HG03025 (cell line): Measurements from ENCODE around the gene PLD4.
"Not testable (repeated sequence)": the region's sequence is repeated elsewhere in the genome, so short reads cannot be mapped to it uniquely, and the experiment has no call there.

Experiments used
- ATAC-seq: cut with Tn5 transposase; IDR thresholded peaks from one replicate; pipeline ENCODE4 v1.9.1; 2021; ENCODE audit warnings: mild to moderate bottlenecking, moderate library complexity; ENCODE audit not compliant: unreplicated experiment, low FRiP score

The PLD4 gene

DNA sequence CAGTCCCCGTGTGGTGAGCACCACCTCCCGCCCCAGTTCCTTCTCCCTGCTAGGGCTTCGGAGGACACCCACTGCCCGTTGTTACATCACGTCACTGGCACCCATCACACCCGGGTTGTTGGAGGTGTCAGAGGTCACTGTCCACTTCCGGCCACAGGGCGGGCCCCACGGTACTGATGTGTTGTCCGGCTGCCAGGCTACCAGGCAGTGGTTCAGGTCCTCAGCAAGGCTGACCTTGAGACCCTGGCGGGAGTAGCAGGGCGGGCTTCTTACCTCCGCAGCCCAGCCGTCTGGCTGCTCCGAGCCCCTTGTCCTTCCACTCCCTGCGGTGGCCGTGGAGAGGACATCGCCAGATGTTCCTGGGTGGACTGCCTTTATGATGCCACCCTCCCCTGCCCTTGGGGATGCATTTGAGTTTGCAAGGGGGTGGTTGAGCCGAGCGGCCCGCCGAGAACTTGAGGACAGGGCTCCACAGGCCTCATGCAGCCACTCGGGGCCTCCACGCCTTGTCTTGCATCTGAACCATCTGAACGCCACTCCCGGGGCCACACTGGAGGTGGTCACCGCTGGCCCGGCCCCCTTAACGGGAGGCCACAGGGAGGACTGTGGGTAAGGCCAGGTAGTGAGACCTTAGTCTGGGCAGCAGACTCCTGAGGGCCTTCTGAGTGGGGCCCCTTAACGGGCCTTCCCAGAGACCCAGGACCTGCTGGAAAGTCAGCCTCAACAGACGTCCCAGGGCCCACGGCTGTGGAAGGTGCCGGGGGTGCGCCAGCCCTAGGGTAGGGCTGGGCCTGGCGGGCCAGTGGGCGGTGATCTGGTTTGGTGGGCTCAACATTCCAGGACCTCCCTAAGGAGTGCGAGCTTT is 27.1 kb upstream of the PLD4 start:
- no peak for ATAC-seq

DNA sequence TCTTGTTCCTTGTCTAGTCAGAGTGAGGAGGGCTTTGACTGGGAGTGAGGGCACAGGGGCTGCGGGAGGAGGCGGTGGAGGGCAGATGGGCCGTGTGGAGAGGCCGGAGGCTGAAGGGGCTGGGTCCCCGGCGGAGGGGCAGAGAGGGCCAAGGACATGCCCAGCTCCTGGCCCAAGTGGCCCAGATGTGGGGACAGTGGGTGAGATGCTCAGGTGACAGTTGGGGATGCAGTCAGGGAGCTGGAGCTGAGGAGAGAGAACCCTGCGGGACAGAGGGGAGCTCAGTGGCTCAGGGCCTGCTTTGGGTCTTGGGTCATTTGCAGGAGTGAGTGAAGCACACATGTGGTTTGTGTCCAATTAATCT is 26.5 kb upstream of the PLD4 start:
- ATAC-seq = no peak

DNA sequence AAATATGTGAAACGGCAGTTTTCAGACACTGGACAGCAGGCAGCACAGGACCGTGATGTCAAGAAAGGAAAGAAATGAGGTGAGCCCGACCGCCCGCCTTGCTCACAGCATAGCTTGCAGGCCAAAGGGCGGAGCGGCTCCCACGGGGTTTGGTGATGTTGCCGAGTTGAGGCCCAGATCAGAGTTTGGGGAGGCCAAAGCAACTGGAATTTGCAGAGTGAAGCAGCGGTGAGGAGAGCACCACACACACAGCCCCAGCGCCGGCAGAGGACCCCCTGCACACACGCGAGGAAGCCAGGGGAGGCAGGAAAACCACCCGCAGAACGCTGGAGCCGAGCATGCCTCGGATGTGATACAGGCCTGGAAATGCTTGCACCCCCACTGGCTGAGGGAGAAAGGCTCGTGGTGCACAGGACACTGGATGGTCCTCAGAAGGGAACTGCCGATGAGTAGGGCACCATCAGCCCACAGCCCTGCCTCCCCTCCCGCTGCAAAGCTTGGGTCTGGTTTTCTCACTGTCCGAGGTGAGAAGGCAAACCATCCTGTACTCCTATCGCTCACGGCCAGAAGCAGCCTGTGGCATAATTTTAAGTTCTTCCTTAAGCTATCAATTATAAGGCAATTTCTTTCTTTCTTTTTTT is 25.7 kb upstream of the PLD4 start:
- no peak for ATAC-seq

DNA sequence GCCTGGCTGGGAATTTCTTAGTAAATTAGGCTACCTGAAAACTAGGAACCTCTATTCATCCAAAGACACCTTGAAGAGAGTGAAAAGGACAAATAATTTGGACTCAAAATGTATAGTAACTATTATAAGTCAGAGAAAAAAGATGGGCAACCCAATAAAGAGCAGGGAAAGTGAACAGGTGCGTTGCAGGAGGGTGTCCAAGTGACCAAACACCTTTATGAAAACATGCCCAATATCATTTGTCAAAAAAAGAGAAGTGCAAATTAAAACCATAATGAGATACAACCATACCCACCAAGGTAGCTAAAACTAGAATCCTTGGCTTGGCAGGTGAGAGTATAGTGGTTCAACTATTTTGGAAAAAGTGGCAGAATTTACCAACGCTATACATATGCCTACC is 24.9 kb upstream of the PLD4 start:
- no peak for ATAC-seq

DNA sequence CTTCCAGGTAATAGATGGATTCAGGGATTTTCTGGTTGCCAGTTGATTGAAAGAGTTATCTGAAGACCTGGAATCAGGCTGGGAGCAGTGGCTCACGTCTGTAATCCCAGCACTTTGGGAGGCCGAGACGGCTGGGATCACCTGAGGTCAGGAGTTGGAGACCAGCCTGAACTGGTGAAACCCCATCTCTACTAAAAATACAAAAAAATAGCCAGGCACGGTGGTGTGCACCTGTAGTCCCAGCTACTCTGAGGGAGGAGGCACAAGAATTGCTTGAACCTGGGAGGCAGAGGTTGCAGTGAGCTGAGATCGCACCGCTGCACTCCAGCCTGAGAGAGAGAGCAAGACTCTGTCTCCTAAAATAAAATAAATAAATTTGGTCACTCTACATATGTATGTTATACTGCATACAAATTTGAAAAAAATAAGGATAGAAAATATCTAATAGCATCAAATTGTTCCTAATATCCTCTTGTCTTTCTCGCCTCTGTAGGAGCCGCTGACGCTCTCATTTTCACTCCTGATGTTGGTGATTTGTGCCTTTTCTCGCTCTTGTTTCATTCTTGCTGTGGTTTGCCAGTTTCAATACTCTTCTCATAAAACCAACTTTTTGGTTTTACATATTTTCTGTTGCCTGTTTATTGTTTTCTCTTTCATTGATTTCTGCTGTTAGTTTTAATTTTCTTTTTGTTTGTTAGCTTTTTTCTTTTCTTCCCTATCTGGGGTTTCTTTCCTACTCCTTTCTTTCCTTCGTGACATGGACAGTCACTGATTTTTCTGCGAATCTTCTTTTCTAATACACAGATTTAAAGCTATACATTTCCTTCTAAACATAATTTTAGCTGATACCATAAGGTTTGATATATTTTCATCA is 23.8 kb upstream of the PLD4 start:
- ATAC-seq = no peak

DNA sequence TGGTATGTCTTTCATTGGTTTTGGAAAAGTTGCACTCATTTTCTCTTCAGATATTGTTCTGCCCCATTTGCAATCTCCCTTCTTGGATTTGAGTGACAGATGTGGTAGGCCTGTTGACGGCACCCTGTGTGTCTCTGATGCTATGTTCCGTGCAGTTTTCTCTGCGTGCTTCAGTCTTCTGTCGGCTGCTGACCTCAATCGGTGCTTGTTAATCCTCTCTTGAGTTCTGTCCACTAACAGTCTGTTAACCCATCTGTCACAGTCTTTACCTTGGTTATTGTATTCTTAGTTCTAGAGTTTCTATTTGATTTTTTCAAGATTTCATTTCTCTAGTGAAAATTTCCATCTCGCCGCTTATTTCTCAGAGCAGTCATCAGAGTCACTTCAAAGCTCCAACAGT is 20.7 kb upstream of the PLD4 start:
- ATAC-seq = no peak

DNA sequence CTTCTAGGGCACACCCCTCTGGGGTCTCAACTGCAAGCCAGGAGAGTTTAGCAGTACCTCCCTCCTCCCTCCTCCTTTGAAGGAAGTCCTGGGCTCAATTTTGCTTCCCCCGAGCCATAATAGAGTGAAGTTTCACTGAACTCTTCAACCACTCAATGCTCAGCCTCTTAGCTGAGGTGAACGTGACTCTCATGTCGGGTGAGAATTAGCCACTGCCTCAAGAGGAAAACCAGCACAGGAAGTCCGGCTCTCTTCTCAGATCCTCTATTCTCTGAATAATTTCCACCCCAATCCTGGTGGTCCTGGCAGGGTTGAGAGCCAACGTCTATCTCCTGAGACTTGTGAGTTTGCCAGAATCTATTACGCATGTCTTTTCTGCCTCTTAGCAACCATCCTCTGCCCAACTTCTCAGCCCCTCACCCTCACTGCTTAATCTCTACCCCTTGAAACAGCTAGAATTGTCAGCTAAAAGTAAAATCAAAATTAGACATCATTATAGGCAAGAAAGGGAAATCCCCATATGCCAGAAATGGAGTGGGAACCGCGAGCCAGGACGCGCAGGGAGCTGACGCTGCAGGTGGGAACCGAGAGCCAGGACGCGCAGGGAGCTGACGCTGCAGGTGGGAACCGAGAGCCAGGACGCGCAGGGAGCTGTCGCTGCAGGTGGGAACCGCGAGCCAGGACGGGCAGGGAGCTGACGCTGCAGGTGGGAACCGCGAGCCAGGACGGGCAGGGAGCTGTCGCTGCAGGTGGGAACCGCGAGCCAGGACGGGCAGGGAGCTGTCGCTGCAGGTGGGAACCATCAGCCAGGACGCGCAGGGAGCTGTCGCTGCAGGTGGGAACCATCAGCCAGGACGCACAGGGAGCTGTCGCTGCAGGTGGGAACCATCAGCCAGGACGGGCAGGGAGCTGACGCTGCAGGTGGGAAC is 19.8 kb upstream of the PLD4 start:
- ATAC-seq = not testable (repeated sequence)

DNA sequence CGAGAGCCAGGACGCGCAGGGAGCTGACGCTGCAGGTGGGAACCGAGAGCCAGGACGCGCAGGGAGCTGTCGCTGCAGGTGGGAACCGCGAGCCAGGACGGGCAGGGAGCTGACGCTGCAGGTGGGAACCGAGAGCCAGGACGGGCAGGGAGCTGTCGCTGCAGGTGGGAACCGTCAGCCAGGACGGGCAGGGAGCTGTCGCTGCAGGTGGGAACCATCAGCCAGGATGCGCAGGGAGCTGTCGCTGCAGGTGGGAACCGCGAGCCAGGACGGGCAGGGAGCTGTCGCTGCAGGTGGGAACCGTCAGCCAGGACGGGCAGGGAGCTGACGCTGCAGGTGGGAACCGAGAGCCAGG is 19.1 kb upstream of the PLD4 start:
- not testable (repeated sequence) for ATAC-seq

DNA sequence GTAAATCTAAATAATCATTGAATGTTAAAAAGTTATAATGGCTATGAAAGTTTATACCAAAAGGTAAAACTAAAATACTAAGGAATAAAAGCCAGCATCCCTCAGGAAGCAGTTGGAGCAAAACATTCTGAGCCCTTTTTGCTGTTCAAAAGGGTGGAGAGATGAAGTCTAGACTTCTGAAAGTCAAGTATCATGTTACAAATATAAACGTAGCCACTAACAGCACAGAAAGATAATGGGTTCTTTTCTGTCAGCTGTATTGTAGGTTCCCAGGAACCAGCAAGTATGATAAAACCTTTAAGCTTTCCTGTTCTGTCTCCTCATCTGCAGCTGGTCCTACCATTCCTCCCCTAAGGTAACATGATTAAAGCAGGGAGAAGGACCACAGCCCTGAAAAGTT is 16.4 kb upstream of the PLD4 start:
- no peak for ATAC-seq

DNA sequence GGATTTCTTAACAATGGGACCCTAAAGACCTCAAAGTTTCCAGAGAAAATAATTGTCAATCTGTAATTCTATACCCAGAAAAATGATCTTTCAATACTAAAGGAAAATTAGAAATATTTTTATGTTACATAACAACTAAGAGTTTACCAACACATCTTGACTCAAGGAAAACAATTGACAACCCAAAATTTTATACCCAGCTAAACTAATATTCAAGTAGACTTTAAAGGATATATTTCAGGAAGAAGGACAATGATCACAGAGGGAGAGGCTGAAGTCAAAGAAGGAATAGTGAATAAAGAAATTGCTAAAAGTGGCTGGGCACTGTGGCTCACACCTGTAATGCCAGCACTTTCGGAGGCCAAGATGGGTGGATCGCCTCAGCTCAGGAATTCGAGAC is 12.6 kb upstream of the PLD4 start:
- no peak for ATAC-seq

DNA sequence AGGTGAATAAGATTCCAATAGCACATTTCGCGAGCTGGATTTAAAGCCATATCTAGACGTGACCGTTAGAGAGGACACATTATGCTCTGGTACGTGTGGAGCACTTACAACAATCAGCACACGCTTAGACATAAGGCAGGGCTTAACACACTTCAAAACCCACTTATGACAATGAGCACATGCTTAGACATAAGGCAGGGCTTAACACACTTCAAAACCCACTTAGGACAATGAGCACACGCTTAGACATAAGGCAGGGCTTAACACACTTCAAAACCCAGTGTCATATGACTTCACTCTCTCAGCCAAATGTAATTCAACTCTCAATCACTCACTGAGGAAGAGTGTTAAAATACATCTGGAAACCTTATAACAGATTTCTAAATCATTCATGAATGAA is 11.2 kb upstream of the PLD4 start:
- ATAC-seq = no peak

DNA sequence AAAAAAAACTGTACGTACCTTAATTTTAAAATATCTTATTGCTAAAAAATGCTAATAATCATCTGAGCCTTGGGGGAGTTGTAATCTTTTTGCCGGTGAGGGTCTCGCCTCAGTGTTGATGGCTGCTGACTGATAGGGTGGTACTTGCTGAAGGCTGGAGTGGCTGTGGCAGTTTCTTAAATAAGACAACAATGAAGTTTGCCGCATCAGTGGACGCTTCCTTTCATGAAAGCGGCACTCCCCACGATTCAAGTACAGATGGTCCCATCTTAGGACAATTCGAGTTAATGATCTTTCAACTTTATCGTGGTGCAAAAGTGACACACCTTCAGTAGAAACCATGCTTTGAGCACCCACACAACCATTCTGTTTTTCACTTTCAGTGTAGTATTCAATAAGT is 7.6 kb upstream of the PLD4 start:
- ATAC-seq = no peak

DNA sequence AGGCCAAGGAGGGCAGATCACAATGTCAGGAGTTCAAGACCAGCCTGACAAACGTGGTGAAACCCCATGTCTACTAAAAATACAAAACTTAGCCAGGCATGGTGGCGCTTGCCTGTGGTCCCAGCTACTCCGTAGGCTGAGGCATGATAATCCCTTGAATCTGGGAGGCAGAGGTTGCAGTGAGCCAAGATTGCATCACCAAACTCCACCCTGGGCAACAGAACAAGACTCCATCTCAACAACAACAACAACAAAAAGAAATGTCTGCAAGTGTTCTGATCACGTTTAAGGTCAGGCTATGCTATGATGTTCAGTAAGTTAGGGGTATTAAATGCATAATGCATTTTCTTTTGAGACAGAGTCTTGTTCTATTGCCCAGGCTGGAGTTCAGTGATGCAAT is 6.7 kb upstream of the PLD4 start:
- no peak for ATAC-seq

DNA sequence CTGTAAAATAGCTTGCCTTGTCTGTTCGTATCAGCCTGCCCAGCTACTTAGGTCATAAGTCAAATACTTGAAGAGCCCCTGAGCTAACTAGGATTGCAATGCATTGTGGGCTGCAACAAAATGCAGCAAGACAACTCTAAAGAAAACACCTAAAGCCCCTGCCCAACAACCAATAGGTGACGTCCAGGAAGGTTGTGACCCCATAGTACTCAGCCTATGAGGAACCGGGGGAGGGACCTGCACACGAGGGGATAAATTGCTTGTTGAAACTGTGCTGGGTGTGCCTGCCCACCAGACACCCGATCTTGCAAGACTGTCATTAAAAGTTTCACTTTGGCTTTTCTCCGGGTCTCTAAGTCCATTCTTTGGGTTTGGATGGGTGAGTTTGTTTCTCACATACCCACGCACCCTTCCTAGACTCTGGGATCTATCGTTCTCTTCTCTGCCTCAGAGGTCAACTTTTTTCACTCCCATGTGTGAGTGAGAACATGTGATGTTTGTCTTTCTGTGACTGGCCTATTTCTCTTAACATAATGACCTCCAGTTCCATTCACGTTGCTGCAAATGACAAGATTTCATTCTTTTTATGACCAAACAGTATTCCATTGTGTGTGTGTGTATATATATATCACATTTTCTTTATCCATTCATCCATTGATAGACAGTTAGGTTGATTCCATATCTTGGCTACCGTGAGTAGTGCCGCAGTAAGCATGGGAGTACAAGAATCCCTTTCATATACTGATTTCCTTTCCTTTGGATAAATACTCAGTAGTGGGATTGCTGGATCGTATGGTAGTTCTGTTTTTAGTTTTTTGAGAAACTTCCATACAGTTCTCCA is 5.3 kb upstream of the PLD4 start:
- not testable (repeated sequence) for ATAC-seq

DNA sequence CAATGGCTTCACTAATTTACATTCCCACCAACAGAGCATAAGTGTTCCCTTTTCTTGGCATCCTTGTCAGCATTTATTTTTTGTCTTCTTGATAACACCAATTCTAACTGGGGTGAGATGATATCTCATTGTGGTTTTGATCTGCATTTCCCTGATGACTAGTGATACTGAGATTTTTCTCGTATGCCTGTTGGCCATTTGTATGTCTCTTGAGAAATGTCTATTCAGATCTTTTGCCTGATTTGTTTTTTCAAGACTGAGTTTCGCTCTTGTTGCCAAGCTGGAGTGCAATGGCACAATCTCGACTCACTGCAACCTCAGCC is 4.7 kb upstream of the PLD4 start:
- no peak for ATAC-seq

DNA sequence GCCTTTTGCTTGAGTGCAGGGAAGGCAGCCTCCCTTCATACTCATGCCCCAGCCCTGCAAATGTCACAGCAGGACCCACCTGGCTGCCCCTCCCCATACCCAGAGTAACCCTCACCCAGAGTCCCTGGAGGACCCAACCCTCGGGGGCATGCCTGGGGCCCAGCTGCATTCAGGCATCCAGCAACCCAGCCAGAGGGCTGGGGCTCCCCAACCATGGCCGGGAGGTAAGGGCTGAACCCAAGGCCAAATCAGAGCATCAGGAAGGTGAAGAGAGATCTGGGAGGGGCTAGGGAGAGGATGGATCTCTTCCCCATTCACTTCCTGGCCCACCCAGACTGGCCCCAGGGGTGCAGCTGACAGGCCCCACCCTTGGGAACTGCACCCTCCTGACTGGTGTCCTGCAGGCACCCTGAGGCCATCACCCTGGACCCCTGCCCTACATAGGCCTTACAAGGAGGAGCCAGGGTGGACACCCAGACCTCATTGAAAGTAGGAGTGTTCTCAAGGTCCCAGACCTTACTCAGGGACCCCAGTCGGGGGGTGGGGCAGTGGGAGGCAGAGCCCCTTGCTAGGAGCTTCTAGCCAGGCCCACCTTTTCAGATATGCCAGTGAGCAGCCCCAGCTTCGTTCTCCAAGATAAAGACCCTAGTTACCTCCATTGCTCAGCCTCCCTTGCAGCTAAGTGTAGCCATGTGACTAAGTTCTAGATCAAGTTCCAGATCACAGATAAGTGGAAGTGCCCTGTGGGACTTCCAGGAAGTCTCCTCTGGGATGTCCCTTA is 849 bp upstream of the PLD4 start:
- no peak for ATAC-seq

DNA sequence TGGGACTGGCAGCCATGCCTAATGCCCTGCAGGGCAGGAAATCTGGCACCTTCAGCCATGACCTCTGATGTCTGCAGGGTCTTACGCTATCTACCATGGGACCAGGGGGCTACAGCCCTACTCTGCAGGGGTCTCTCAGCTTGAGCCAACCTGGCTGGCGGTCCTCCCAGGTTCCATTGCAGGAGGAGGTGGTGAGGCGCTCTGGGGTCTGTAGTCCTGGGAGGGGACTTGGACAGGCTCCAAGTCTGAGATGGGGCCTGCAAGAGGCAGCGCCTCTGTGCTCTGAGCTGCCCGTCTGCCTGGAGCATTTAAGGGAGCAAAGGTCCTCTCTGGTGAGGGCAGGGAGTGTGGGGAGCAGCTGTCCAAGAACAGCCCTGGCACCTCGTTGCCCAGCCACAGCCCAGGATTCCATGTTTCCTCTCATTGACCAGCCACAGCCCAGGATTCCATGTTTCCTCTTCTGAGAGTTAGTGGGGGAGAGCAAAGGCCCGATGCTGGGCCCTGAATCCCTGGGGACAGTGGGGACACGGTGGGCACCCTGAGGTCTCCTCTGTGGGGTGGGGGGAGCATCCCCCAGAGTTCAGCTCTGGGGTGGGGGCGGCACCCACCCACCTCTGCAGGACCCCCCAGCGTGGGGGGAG is 655 bp downstream of the PLD4 start:
- no peak for ATAC-seq

DNA sequence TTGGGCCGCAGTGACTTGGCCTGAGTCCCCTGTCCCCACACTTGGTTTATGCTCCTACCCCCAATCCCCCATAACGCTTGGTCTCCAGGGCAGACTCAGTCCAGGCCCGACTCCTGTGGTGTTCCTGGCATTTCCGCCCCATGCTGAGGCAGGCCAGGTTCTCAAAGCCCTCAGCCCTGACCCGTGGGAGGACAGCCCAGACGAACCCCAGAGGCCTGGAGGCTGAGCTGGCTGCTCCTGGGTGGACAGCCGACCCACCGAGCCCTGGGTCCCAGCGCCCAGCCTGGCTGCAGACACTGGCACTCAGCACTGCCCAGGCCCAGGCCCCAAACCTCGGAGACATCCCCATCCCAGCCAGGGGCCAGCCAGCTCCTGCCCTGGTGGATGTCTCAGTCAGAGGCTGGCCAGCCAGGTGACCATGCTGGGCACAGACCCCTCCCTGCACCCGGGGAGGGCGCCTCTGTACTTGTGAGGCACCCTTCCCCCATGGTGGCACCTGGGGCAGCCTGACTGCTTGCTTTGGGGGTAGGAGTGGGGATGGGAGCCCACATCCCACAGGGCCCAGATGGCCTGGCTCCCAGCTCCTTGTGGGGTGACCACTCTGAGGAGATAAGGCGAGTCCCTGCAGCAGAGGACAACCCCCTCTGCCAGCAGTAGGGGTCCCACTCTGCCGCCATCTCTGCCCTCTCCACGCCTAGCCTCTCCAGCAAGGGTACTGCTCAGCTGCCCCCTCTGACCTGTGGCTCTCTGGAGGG is 1.4 kb downstream of the PLD4 start:
- peak; percentile 16 for ATAC-seq
